HL-60 (cell line): ENCODE measurements around the gene MLYCD.

Experiments used
- GABPA ChIP-seq: IDR thresholded peaks from 2 replicates; pipeline ENCODE4 v1.6.1; 2012; ENCODE audit warnings: low read depth
- SPI1 ChIP-seq: IDR thresholded peaks from 2 replicates; pipeline ENCODE4 v1.6.1; 2012; ENCODE audit warnings: low read depth, mild to moderate bottlenecking, borderline replicate concordance
- TF ChIP-seq, protein P1 (sequence below): IDR thresholded peaks from one replicate; pipeline ENCODE4 v1.5.1; 2011; ENCODE audit warnings: low read length, control low read depth, inconsistent platforms; ENCODE audit not compliant: insufficient read depth

GRCh38 chr16:83967091-83967490 is 68.2 kb downstream of the MLYCD start:
- TF ChIP-seq, protein P1, sequence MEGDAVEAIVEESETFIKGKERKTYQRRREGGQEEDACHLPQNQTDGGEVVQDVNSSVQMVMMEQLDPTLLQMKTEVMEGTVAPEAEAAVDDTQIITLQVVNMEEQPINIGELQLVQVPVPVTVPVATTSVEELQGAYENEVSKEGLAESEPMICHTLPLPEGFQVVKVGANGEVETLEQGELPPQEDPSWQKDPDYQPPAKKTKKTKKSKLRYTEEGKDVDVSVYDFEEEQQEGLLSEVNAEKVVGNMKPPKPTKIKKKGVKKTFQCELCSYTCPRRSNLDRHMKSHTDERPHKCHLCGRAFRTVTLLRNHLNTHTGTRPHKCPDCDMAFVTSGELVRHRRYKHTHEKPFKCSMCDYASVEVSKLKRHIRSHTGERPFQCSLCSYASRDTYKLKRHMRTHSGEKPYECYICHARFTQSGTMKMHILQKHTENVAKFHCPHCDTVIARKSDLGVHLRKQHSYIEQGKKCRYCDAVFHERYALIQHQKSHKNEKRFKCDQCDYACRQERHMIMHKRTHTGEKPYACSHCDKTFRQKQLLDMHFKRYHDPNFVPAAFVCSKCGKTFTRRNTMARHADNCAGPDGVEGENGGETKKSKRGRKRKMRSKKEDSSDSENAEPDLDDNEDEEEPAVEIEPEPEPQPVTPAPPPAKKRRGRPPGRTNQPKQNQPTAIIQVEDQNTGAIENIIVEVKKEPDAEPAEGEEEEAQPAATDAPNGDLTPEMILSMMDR, result no peak
- TF ChIP-seq SPI1 (no peak), GABPA (no peak)
